ENCODE measurements around the gene AGPAT3. TPM values are rescaled to one million over a fixed set of nuclear protein-coding genes. Genes with fewer than 3 reads are reported as not detected.
"Not testable (repeated sequence)": the region's sequence is repeated elsewhere in the genome, so short reads cannot be mapped to it uniquely, and the experiment has no call there.

AGPAT3 gene
- polyA plus RNA-seq, 2 of the 4 experiments (the other 2 are of a cell fraction), result 18.2 to 20.3 TPM

DNA sequence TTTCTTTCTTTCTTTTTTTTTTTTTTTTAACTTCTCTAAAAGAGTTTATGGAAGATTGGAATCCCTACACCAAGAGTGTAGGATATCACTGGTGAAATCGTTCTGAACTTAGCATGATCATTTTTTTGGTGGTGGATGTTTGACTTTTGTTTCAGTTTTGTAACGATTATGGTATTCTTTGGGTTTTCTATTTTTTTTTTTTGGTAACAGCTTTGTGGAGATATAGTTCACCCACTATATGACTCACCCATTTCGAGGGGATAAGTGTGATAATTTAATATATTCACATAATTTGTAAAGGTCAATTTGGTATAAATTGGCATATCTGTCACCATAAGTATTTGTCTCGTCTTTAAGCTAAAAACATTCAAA, 29.2 kb downstream of the AGPAT3 start:
- ChIA-PET POLR2A (no interaction called here), CTCF (interaction anchor here (0.6 kb wide), 1 partner anchor 9 kb away, joined by 6 read pairs; no protein-coding TSS in a partner anchor)
- 73% methylated on average over 4 of the region's 4 CpGs for WGBS (ENCODE audit: missing lambda C conversion rate)

DNA sequence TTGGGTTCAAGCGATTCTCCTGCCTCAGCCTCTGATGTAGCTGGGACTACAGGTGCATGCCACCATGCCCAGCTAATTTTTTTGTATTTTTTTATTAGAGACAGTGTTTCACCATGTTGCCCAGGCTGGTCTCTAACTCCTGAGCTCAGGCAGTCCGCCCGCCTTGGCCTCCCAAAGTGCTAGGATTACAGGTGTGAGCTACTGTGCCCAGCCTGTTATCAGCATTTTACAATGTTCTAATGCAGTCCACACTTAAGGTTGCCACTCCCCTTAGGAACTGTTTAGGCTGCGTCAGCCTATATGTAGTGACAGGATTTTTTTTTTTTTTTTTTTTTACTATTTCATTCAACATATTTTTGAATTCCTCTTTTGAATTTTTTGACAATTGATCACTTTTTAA, 30.2 kb downstream of the AGPAT3 start:
- H3K4me1 ChIP-seq, result no peaks in the 10 kb centered on the region
- no peak overlapping the region for H3K27ac ChIP-seq
- no peak for FAIRE-seq
- DNase-seq (ENCODE audit: low read depth in 1 of 2, low spot score in 1 of 2), result no peak
- no peak for TF ChIP-seq ZFP36 (IDR thresholded peaks at IDR 0.05; ENCODE audit: borderline replicate concordance, partially characterized antibody)
- TF ChIP-seq RAD21 (conservative IDR thresholded peaks at IDR 0.05 in 1 of 2, IDR thresholded peaks at IDR 0.05 in 1 of 2), result no peak
- ChIA-PET CTCF (no interaction called here), POLR2A (no interaction called here)
- WGBS (ENCODE audit: missing lambda C conversion rate), result 96% methylated on average over 4 of the region's 4 CpGs
- ATAC-seq, result no peak
- H3K4me2 ChIP-seq, result no peak overlapping the region
- H3K9me3 ChIP-seq, result no peaks in the 10 kb centered on the region
- H3K4me3 ChIP-seq, result no peak overlapping the region

More for the DNA sequence above, 29.2 kb downstream of the AGPAT3 start:
- DNase-seq (ENCODE audit: low read depth in 1 of 2, low spot score in 1 of 2), result no peak
- TF ChIP-seq JUNB (IDR thresholded peaks at IDR 0.05), result no peak
- TF ChIP-seq SMC3 (IDR thresholded peaks at IDR 0.05), result no peak
- TF ChIP-seq CBX8 (IDR thresholded peaks at IDR 0.05), result no peak
- no peak for TF ChIP-seq TFCP2L1 (CRISPR knock-in tag; IDR thresholded peaks at IDR 0.05)
- TF ChIP-seq EHF (CRISPR knock-in tag; IDR thresholded peaks at IDR 0.05), result no peak
- TF ChIP-seq KDM5A (IDR thresholded peaks at IDR 0.05), result no peak
- TF ChIP-seq NR3C1 (IDR thresholded peaks at IDR 0.05), result no peak
- no peak for TF ChIP-seq NPAS2 (CRISPR knock-in tag; IDR thresholded peaks at IDR 0.05; ENCODE audit: borderline replicate concordance)
- TF ChIP-seq ZFP36 (IDR thresholded peaks at IDR 0.05; ENCODE audit: borderline replicate concordance, partially characterized antibody), result no peak
- TF ChIP-seq, protein P1, sequence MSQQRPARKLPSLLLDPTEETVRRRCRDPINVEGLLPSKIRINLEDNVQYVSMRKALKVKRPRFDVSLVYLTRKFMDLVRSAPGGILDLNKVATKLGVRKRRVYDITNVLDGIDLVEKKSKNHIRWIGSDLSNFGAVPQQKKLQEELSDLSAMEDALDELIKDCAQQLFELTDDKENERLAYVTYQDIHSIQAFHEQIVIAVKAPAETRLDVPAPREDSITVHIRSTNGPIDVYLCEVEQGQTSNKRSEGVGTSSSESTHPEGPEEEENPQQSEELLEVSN (IDR thresholded peaks at IDR 0.05; ENCODE audit: borderline replicate concordance, low read depth), result no peak
- no peak for TF ChIP-seq POLR2AphosphoS2 (conservative IDR thresholded peaks at IDR 0.05; ENCODE audit: low read length)
- Histone ChIP-seq H3K4me3 (no peak overlapping the region), H3K9me3 (no peaks in the 10 kb centered on the region), H3K27ac (no peak overlapping the region), H3K4me1 (no peaks in the 10 kb centered on the region), H3K4me2 (no peak overlapping the region)
- FAIRE-seq, result no peak
- no peak for ATAC-seq

DNA sequence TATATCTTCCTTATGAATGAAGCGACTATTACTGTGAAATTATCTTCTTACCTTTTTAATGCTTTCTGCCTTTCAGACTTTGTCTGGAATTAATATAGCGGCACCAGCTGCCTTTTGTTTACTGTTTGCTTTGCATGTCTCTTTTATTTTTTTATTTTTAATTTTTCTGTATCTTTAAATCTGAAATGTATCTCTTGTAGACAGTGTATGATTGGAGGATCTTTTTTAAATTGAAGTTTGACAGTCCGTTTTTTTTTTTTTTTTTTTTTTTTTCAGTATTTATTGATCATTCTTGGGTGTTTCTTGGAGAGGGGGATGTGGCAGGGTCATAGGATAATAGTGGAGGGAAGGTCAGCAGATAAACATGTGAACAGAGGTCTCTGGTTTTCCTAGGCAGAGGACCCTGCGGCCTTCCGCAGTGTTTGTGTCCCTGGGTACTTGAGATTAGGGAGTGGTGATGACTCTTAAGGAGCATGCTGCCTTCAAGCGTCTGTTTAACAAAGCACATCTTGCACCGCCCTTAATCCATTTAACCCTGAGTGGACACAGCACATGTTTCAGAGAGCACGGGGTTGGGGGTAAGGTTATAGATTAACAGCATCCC, 31.8 kb downstream of the AGPAT3 start:
- DNase-seq (ENCODE audit: low read depth in 1 of 2, low spot score in 1 of 2); POLR2A ChIA-PET; ATAC-seq; H3K4me3 ChIP-seq; FAIRE-seq; H3K27ac ChIP-seq; H3K4me1 ChIP-seq; H3K9me3 ChIP-seq; H3K4me2 ChIP-seq: not testable (repeated sequence)
- WGBS (ENCODE audit: missing lambda C conversion rate), result 71% methylated on average over 6 of the region's 8 CpGs
- CTCF ChIA-PET, result interaction anchor here (1.2 kb wide), 1 partner anchor 42 kb away, joined by 3 read pairs; no protein-coding TSS in a partner anchor

DNA sequence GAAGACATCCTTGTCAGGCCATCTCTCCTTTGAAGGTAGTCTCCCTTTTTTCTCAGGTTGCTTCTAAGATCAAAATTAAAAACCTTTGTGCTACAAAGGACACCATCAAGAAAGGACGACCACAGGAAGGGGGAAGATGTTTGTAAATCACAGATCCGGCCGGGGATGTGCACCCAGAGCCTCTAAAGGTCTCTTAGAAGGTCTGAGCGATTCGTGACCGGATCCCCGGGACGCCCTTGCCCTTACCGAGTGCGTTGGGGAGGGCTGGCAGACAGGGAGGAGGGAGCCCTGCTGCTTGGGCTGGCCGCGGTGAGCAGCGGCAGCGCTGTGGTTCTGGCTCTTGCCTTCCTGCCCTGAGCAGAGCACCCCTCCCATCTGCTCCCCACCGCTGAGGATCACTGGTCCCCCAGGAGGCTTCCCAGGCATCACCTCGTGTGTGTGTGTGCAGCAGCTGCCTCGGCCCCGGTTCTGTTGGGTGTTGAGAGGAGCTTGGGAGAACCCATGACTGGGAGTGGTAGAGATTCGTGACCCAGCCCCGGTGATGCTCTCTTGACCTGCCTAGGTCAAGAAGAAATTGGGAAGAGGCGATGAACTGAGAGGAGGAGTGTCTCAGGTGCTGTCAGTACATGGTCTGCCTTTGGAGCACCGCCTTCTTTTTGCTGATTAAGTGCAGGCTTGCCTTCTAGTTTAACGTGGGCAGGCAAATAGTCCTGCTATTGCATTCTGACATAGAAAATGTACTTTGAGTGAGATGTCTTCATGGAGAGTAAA, 34.5 kb downstream of the AGPAT3 start:
- no peak for ATAC-seq
- no peak overlapping the region for H3K4me2 ChIP-seq
- POLR2A ChIA-PET, result no interaction called here
- TF ChIP-seq MAZ (IDR thresholded peaks at IDR 0.05; ENCODE audit: borderline replicate concordance, low read depth, low read length), result no peak
- TF ChIP-seq RCOR1 (IDR thresholded peaks at IDR 0.05; ENCODE audit: low read depth, low read length), result no peak
- no peak for TF ChIP-seq ZFP36 (IDR thresholded peaks at IDR 0.05; ENCODE audit: borderline replicate concordance, partially characterized antibody)
- no peak for TF ChIP-seq RNF2 (IDR thresholded peaks at IDR 0.05; ENCODE audit: borderline replicate concordance, low read depth)
- TF ChIP-seq FOSB (CRISPR knock-in tag; IDR thresholded peaks at IDR 0.05), result no peak
- no peak for TF ChIP-seq EP300 (IDR thresholded peaks at IDR 0.05)
- TF ChIP-seq RAD21 (conservative IDR thresholded peaks at IDR 0.05 in 1 of 2, IDR thresholded peaks at IDR 0.05 in 1 of 2), result no peak
- FAIRE-seq, result no peak
- no peak overlapping the region for H3K4me3 ChIP-seq
- CTCF ChIA-PET, result no interaction called here
- no peaks in the 10 kb centered on the region for H3K9me3 ChIP-seq
- WGBS (ENCODE audit: missing lambda C conversion rate), result 96% methylated on average over 17 of the region's 23 CpGs
- H3K27ac ChIP-seq, result no peak overlapping the region
- H3K4me1 ChIP-seq, result no peaks in the 10 kb centered on the region
- no peak for DNase-seq (ENCODE audit: low read depth in 1 of 2, low spot score in 1 of 2)
